H1 (cell line): ENCODE measurements around the gene FHL1. TPM values are rescaled to one million over a fixed set of nuclear protein-coding genes. Genes with fewer than 3 reads are reported as not detected.

ENCODE experiments used
- BCL11A ChIP-seq, 2 experiments: IDR thresholded peaks; one replicate each; pipeline ENCODE4 v1.6.1; 2011; ENCODE audit warnings: low read depth in 2 of 2, low read length in 2 of 2, mild to moderate bottlenecking in 2 of 2
- RAD21 ChIP-seq, 2 experiments: IDR thresholded peaks in 1 of 2; conservative IDR thresholded peaks in 1 of 2; 2 replicates each; pipeline ENCODE4 v1.6.1; 2011; ENCODE audit warnings: low read depth in 2 of 2, low read length in 2 of 2, improper control_type of control experiment in 1 of 2, inconsistent platforms in 1 of 2, mild to moderate bottlenecking in 1 of 2, moderate library complexity in 1 of 2
- TBP ChIP-seq: IDR thresholded peaks from 2 replicates; pipeline ENCODE4 v1.6.1; 2011; ENCODE audit warnings: low read depth, low read length, improper control_type of control experiment
- TCF12 ChIP-seq: IDR thresholded peaks from 2 replicates; pipeline ENCODE4 v1.6.1; 2011; ENCODE audit warnings: low read depth, mild to moderate bottlenecking, low read length
- polyA plus RNA-seq, 7 experiments: library from polyadenylated mRNA; depleted of rRNA in 3 of 7; stranded (reverse) in 5 of 7; unstranded in 2 of 7; fragments of >200 nt in 5 of 7; fragments of 200-250 nt in 2 of 7; gene quantifications; 1 replicate in 5 of 7; 2 replicates in 1 of 7; 4 replicates in 1 of 7; pipeline versions ENCODE4 v1.2.1 to v1.2.3, GENCODE V29; 2011 to 2013; ENCODE audit warnings: missing spikeins in 2 of 7, mixed read lengths in 2 of 7
- total RNA-seq: library from RNA; stranded (reverse); fragmentation: NEBNext Ultra II Directional; extraction: Animal tissue kit (Norgen Biotek cat#: 25700); gene quantifications from 2 replicates; pipeline ENCODE4 v1.2.1, GENCODE V29; 2021

The FHL1 gene
- total and polyA plus RNA-seq, 2 of the 8 experiments (the other 6 are each of a cell fraction or from before 2014, with no cell fraction given), result 45.0 to 56.5 TPM

- TF ChIP-seq RAD21 (IDR thresholded peaks at IDR 0.05 in 1 of 2, conservative IDR thresholded peaks at IDR 0.05 in 1 of 2; ENCODE audit: low read depth in 2 of 2, low read length in 2 of 2), result no peak
- no peak for TF ChIP-seq BCL11A (IDR thresholded peaks at IDR 0.05; ENCODE audit: low read depth in 2 of 2, low read length in 2 of 2)
- TF ChIP-seq TCF12, result no peak
- TF ChIP-seq TBP, result no peak
Observed at GRCh38 chrX:136215559-136215958, 68.2 kb downstream of the FHL1 start (continued).
